ENCODE data around the gene ZNF532.

ZNF532 gene

GRCh38 chr18:58952858-58953257, 88.2 kb downstream of the ZNF532 start:
- DNase-seq, result no peak

- DNase-seq, result no peak
Measured at GRCh38 chr18:58953627-58954026, 89.0 kb downstream of the ZNF532 start.

GRCh38 chr18:58955001-58955400, 90.3 kb downstream of the ZNF532 start:
- no peak for DNase-seq

GRCh38 chr18:58955738-58956137, 91.1 kb downstream of the ZNF532 start:
- no peak for DNase-seq

- DNase-seq, result no peak
Measured at GRCh38 chr18:58958628-58959027, 94.0 kb downstream of the ZNF532 start.

- DNase-seq, result no peak
Measured at GRCh38 chr18:58960508-58960907, 95.8 kb downstream of the ZNF532 start.

GRCh38 chr18:58960946-58961722, 96.5 kb downstream of the ZNF532 start:
- DNase-seq, result no peak

- DNase-seq, result no peak
Measured at GRCh38 chr18:58962336-58962735, 97.7 kb downstream of the ZNF532 start.

GRCh38 chr18:58965291-58966004, 100.8 kb downstream of the ZNF532 start:
- DNase-seq, result no peak

GRCh38 chr18:58966005-58966677, 101.5 kb downstream of the ZNF532 start:
- DNase-seq, result no peak

GRCh38 chr18:58966704-58967103, 102.0 kb downstream of the ZNF532 start:
- no peak for DNase-seq

GRCh38 chr18:58967751-58968254, 103.1 kb downstream of the ZNF532 start:
- no peak for DNase-seq

GRCh38 chr18:58970943-58971790, 106.5 kb downstream of the ZNF532 start:
- DNase-seq, result no peak

- DNase-seq, result no peak
Measured at GRCh38 chr18:58975296-58975695, 110.6 kb downstream of the ZNF532 start.

- no peak for DNase-seq
Measured at GRCh38 chr18:58975781-58976180, 111.1 kb downstream of the ZNF532 start.

- no peak for DNase-seq
Measured at GRCh38 chr18:58977223-58977622, 112.5 kb downstream of the ZNF532 start.

- no peak for DNase-seq
Measured at GRCh38 chr18:58977801-58978200, 113.1 kb downstream of the ZNF532 start.

- DNase-seq, result no peak
Measured at GRCh38 chr18:58978916-58979315, 114.2 kb downstream of the ZNF532 start.

- no peak for DNase-seq
Measured at GRCh38 chr18:58979615-58980014, 114.9 kb downstream of the ZNF532 start.

- DNase-seq, result no peak
Measured at GRCh38 chr18:58980991-58981390, 116.3 kb downstream of the ZNF532 start.

- DNase-seq, result no peak
Measured at GRCh38 chr18:58983260-58984155, 118.8 kb downstream of the ZNF532 start.

GRCh38 chr18:58988600-58988999, 123.9 kb downstream of the ZNF532 start:
- DNase-seq, result no peak
